HCT116 (cell line): ENCODE results near the gene SHISA8. TPM values are rescaled to one million over a fixed set of nuclear protein-coding genes. Genes with fewer than 3 reads are reported as not detected.
A peak's percentile ranks its signal among the peaks of the same experiment; 100 is the strongest.

Source experiments
- ATAC-seq: fragments of 200-7000 bp; cut with Tn5 transposase; 2 replicates; pipeline ENCODE4 v1.9.1; 2020; ENCODE audit warnings: mild to moderate bottlenecking, moderate library complexity
- BruUV-seq: library from RNA; stranded (reverse); fragments of 400-500 nt; replicated peaks from 2 replicates; lab custom pipeline; 2021; lab: Mats Ljungman, UMichigan
- CTCF ChIA-PET: fragments of 300-600 bp; sonication (Branson Sonifier 250); formaldehyde crosslinking; loops from one replicate; lab custom pipeline; 2021; ENCODE audit warnings: antibody characterized with exemption; lab: Charles Lee
- POLR2A ChIA-PET: fragments of 300-600, 350-600 bp; sonication (Branson Sonifier 250); formaldehyde crosslinking; loops from one replicate; lab custom pipeline; 2021; ENCODE audit warnings: antibody characterized with exemption; lab: Charles Lee
- RAD21 ChIA-PET, 2 experiments: fragments of 300-600 bp; sonication (Branson Sonifier 250); formaldehyde crosslinking; loops; one replicate each; lab custom pipeline; 2023; ENCODE audit warnings: low total read pairs in 2 of 2; ENCODE audit not compliant: uncharacterized antibody in 2 of 2, unreplicated experiment in 2 of 2, low non-redundant PET in 1 of 2; lab: Charles Lee
- DNase-seq: peaks from one replicate; pipeline ENCODE4 v3.0.0-alpha.2; 2010; ENCODE audit warnings: low read depth, low spot score
- H2AFZ ChIP-seq: fragments of 200-600 bp; shearing (Covaris generic), sonication (generic); 2 replicates; pipeline ENCODE4 v1.6.1; 2017; ENCODE audit warnings: low read depth, mixed run types, mixed read lengths, antibody characterized with exemption, low read length; ENCODE audit not compliant: poor library complexity, severe bottlenecking
- H3K27ac ChIP-seq: 2 replicates; pipeline ENCODE4 v1.5.1; 2012; ENCODE audit warnings: low read depth, low read length
- H3K27me3 ChIP-seq: fragments of 200-600 bp; sonication (generic); 2 replicates; pipeline ENCODE4 v1.6.1; 2016; ENCODE audit warnings: mixed run types, low read length, mixed read lengths; ENCODE audit not compliant: insufficient read depth
- H3K36me3 ChIP-seq, 2 experiments: fragments of 200-500 bp in 1 of 2; fragments of 200-600 bp in 1 of 2; sonication (Bioruptor generic) in 1 of 2; sonication (generic) in 1 of 2; 2 replicates each; pipeline versions ENCODE4 v1.5.1 to v1.6.1; 2014 to 2016; ENCODE audit warnings: low read length in 2 of 2, inconsistent platforms in 1 of 2, mixed read lengths in 1 of 2, mixed run types in 1 of 2; ENCODE audit not compliant: insufficient read depth in 2 of 2, control insufficient read depth in 1 of 2
- H3K4me1 ChIP-seq, 2 experiments: fragments of 200-600 bp in 1 of 2; sonication (generic) in 1 of 2; 2 replicates each; pipeline versions ENCODE4 v1.5.1 to v1.6.1; 2012 to 2017; ENCODE audit warnings: low read length in 2 of 2, inconsistent platforms in 1 of 2, mild to moderate bottlenecking in 1 of 2, mixed read lengths in 1 of 2, mixed run types in 1 of 2, moderate library complexity in 1 of 2; ENCODE audit not compliant: insufficient read depth in 2 of 2, control insufficient read depth in 1 of 2
- H3K4me2 ChIP-seq: fragments of 200-600 bp; sonication (generic); 2 replicates; pipeline ENCODE4 v1.6.1; 2017; ENCODE audit warnings: mixed run types, low read length, mixed read lengths
- H3K4me3 ChIP-seq, 2 experiments: fragments of 200-600 bp in 1 of 2; sonication (generic) in 1 of 2; replicated peaks in 1 of 2; 2 replicates each; pipeline ENCODE4 v1.5.1; 2011 to 2016; ENCODE audit warnings: low read length in 2 of 2, control low read depth in 1 of 2, low read depth in 1 of 2, mild to moderate bottlenecking in 1 of 2, mixed read lengths in 1 of 2, mixed run types in 1 of 2
- H3K79me2 ChIP-seq: fragments of 200-600 bp; sonication (generic); 2 replicates; pipeline ENCODE4 v1.6.1; 2017; ENCODE audit warnings: mild to moderate bottlenecking, mixed run types, low read length, moderate library complexity, mixed read lengths; ENCODE audit not compliant: insufficient read depth
- H3K9ac ChIP-seq: fragments of 200-600 bp; sonication (generic); 2 replicates; pipeline ENCODE4 v1.6.1; 2016; ENCODE audit warnings: low read length, mixed read lengths
- H3K9me2 ChIP-seq: fragments of 200-600 bp; sonication (generic), shearing (Covaris generic); 2 replicates; pipeline ENCODE4 v1.6.1; 2017; ENCODE audit warnings: mixed run types, mild to moderate bottlenecking, moderate library complexity; ENCODE audit not compliant: insufficient read depth
- H3K9me3 ChIP-seq, 2 experiments: fragments of 200-500 bp in 1 of 2; fragments of 200-600 bp in 1 of 2; sonication (Bioruptor generic) in 1 of 2; sonication (generic) in 1 of 2; 2 replicates each; pipeline ENCODE4 v1.6.1; 2014 to 2017; ENCODE audit warnings: low read length in 2 of 2, mixed read lengths in 2 of 2, inconsistent platforms in 1 of 2, low read depth in 1 of 2, mild to moderate bottlenecking in 1 of 2, mixed run types in 1 of 2, moderate library complexity in 1 of 2; ENCODE audit not compliant: control insufficient read depth in 1 of 2, insufficient read depth in 1 of 2
- H4K20me1 ChIP-seq: fragments of 200-600 bp; sonication (generic), shearing (Covaris generic); 2 replicates; pipeline ENCODE4 v1.6.1; 2017; ENCODE audit warnings: mixed run types, mild to moderate bottlenecking, moderate library complexity; ENCODE audit not compliant: insufficient read depth
- ATF3 ChIP-seq: IDR thresholded peaks from 2 replicates; pipeline ENCODE4 v1.6.1; 2012
- CEBPB ChIP-seq: IDR thresholded peaks from 2 replicates; pipeline ENCODE4 v1.6.1; 2012; ENCODE audit warnings: low read depth
- EGR1 ChIP-seq: IDR thresholded peaks from 2 replicates; pipeline ENCODE4 v1.6.1; 2012; ENCODE audit warnings: low read depth
- EZH2 ChIP-seq: fragments of 200-600 bp; sonication (generic); IDR thresholded peaks from 2 replicates; pipeline ENCODE4 v1.6.1; 2017; ENCODE audit warnings: antibody characterized with exemption, mixed run types
- EZH2phosphoT487 ChIP-seq: fragments of 200-600 bp; IDR thresholded peaks from 2 replicates; pipeline ENCODE4 v1.6.1; 2018; ENCODE audit warnings: antibody characterized with exemption, borderline replicate concordance
- POLR2AphosphoS5 ChIP-seq: IDR thresholded peaks from 2 replicates; pipeline ENCODE4 v1.6.1; 2011; ENCODE audit warnings: mild to moderate bottlenecking, low read depth, low read length, moderate library complexity
- RAD21 ChIP-seq: IDR thresholded peaks from 2 replicates; pipeline ENCODE4 v1.6.1; 2012; ENCODE audit warnings: low read depth, mild to moderate bottlenecking
- SIN3A ChIP-seq: IDR thresholded peaks from 2 replicates; pipeline ENCODE4 v1.6.1; 2012; ENCODE audit warnings: low read depth
- TCF7L2 ChIP-seq: IDR thresholded peaks from 2 replicates; pipeline ENCODE4 v1.7.0; 2011; ENCODE audit warnings: borderline replicate concordance, inconsistent platforms; ENCODE audit not compliant: insufficient read depth, insufficient read length; ENCODE audit errors: extremely low read depth
- YY1 ChIP-seq: IDR thresholded peaks from 2 replicates; pipeline ENCODE4 v1.6.1; 2011; ENCODE audit warnings: low read length, low read depth, moderate library complexity, mild to moderate bottlenecking; ENCODE audit not compliant: insufficient replicate concordance; ENCODE audit errors: extremely low read depth
- ZNF274 ChIP-seq: fragments of 200-500 bp; sonication (Bioruptor generic); IDR thresholded peaks from 2 replicates; pipeline ENCODE4 v1.6.1; 2014; ENCODE audit warnings: mild to moderate bottlenecking, low read depth, low read length, inconsistent platforms
- intact Hi-C: fragments of 100-400 bp; cut with micrococcal nuclease; formaldehyde crosslinking; loops from 2 replicates; pipeline ENCODE4 v1.10.0; 2022
- total RNA-seq: library from RNA; stranded (reverse); gene quantifications from one replicate; pipeline ENCODE4 v1.2.1, GENCODE V29; 2021; ENCODE audit not compliant: unreplicated experiment
- TF ChIP-seq, protein P1 (sequence below): IDR thresholded peaks from 2 replicates; pipeline ENCODE4 v1.6.1; 2012; ENCODE audit warnings: low read depth
- TF ChIP-seq, protein P2 (sequence below): IDR thresholded peaks from 2 replicates; pipeline ENCODE4 v1.6.1; 2012

SHISA8 gene
- total RNA-seq, 1 experiment from 2014 or later: 13.9 TPM

- Histone ChIP-seq H3K27me3 (no peaks in the 10 kb centered on the region), H3K27ac (no peak overlapping the region; the same call in 1 of the 2 replicates), H3K4me3 (peak overlapping the region in 1 of 2 experiments; percentile 85; a peak in 2 of 4 replicates), H3K79me2 (peaks cover 34% of the 10 kb centered on the region), H3K4me1 (peaks cover 14 to 41% of the 10 kb centered on the region in 2 experiments), H4K20me1 (no peaks in the 10 kb centered on the region), H3K36me3 (peaks cover 18 to 20% of the 10 kb centered on the region in 2 experiments; a peak in 3 of 4 replicates), H3K4me2 (peak overlapping the region; percentile 94), H3K9me3 (no peaks in the 10 kb centered on the region), H3K9me2 (no peaks in the 10 kb centered on the region), H2AFZ (no peak overlapping the region), H3K9ac (peak overlapping the region; percentile 94; the same call in 1 of the 2 replicates)
- ATAC-seq (no peak), DNase-seq (no peak)
- no TSS peak for BruUV-seq
- ChIA-PET POLR2A (no interaction called here), CTCF (interaction anchor here (0.7 kb wide), 1 partner anchor 12 kb away, joined by 3 read pairs; no protein-coding TSS in a partner anchor), RAD21 (interaction anchor here in 1 of 2 experiments (0.7 kb wide), 2 partner anchors 251 to 496 kb away, joined by 3 read pairs; no protein-coding TSS in a partner anchor)
- intact Hi-C loops: loop anchor here (5.0 kb wide), 1 partner anchor 164 kb away; no protein-coding TSS in a partner anchor
- TF ChIP-seq, protein P1, sequence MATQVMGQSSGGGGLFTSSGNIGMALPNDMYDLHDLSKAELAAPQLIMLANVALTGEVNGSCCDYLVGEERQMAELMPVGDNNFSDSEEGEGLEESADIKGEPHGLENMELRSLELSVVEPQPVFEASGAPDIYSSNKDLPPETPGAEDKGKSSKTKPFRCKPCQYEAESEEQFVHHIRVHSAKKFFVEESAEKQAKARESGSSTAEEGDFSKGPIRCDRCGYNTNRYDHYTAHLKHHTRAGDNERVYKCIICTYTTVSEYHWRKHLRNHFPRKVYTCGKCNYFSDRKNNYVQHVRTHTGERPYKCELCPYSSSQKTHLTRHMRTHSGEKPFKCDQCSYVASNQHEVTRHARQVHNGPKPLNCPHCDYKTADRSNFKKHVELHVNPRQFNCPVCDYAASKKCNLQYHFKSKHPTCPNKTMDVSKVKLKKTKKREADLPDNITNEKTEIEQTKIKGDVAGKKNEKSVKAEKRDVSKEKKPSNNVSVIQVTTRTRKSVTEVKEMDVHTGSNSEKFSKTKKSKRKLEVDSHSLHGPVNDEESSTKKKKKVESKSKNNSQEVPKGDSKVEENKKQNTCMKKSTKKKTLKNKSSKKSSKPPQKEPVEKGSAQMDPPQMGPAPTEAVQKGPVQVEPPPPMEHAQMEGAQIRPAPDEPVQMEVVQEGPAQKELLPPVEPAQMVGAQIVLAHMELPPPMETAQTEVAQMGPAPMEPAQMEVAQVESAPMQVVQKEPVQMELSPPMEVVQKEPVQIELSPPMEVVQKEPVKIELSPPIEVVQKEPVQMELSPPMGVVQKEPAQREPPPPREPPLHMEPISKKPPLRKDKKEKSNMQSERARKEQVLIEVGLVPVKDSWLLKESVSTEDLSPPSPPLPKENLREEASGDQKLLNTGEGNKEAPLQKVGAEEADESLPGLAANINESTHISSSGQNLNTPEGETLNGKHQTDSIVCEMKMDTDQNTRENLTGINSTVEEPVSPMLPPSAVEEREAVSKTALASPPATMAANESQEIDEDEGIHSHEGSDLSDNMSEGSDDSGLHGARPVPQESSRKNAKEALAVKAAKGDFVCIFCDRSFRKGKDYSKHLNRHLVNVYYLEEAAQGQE: no peak
- no peak for TF ChIP-seq EZH2
- no peak for TF ChIP-seq TCF7L2
- no peak for TF ChIP-seq RAD21
- TF ChIP-seq EZH2phosphoT487: no peak
- TF ChIP-seq, protein P2, sequence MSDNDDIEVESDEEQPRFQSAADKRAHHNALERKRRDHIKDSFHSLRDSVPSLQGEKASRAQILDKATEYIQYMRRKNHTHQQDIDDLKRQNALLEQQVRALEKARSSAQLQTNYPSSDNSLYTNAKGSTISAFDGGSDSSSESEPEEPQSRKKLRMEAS: no peak
- TF ChIP-seq YY1: no peak
- TF ChIP-seq EGR1: no peak
- TF ChIP-seq CEBPB: no peak
- TF ChIP-seq ZNF274: no peak
- TF ChIP-seq POLR2AphosphoS5: no peak
- no peak for TF ChIP-seq SIN3A
- no peak for TF ChIP-seq ATF3
Measured at GRCh38 chr22:41948142-41948541, 33.3 kb upstream of the SHISA8 start.
